ENCODE measurements around the gene PHF3. TPM values are rescaled to one million over a fixed set of nuclear protein-coding genes. Genes with fewer than 3 reads are reported as not detected.

Gene PHF3
- total RNA-seq, 1 donor from 2014 or later = 33.4 TPM

DNA sequence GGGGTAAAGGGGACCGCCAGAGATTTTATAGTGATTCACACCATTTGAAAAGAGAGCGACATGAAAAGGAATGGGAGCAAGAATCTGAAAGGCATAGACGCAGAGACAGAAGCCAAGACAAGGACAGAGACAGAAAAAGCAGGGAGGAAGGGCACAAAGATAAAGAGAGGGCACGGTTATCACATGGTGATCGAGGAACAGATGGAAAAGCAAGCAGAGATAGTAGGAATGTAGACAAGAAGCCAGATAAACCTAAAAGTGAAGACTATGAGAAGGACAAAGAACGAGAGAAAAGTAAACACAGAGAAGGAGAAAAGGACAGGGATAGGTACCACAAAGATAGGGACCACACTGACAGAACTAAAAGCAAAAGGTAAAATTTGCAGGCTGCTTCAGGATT is 77.7 kb downstream of the PHF3 start:
- no peak overlapping the region for H3K9ac ChIP-seq (ENCODE audit: low read length)
- TF ChIP-seq EZH2 (IDR thresholded peaks at IDR 0.05; ENCODE audit: insufficient read depth, low read length) = no peak
- TF ChIP-seq, protein P1, sequence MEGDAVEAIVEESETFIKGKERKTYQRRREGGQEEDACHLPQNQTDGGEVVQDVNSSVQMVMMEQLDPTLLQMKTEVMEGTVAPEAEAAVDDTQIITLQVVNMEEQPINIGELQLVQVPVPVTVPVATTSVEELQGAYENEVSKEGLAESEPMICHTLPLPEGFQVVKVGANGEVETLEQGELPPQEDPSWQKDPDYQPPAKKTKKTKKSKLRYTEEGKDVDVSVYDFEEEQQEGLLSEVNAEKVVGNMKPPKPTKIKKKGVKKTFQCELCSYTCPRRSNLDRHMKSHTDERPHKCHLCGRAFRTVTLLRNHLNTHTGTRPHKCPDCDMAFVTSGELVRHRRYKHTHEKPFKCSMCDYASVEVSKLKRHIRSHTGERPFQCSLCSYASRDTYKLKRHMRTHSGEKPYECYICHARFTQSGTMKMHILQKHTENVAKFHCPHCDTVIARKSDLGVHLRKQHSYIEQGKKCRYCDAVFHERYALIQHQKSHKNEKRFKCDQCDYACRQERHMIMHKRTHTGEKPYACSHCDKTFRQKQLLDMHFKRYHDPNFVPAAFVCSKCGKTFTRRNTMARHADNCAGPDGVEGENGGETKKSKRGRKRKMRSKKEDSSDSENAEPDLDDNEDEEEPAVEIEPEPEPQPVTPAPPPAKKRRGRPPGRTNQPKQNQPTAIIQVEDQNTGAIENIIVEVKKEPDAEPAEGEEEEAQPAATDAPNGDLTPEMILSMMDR (IDR thresholded peaks at IDR 0.05; ENCODE audit: insufficient read depth, low read depth, low read length) = no peak
- no peak for DNase-seq (ENCODE audit: low read depth)
- H3K27ac ChIP-seq (ENCODE audit: low read depth, low read length) = no peak overlapping the region
- no peak for FAIRE-seq
- no peaks in the 10 kb centered on the region for H3K79me2 ChIP-seq (ENCODE audit: insufficient read depth, low read length)
- Mint-ChIP-seq H3K4me1 (ENCODE audit: low read depth, unreplicated experiment) (no peaks in the 10 kb centered on the region), H3K9me3 (ENCODE audit: unreplicated experiment) (no peaks in the 10 kb centered on the region), H3K4me3 (ENCODE audit: unreplicated experiment) (no peak overlapping the region), H3K36me3 (ENCODE audit: low read depth, unreplicated experiment) (peaks cover 9% of the 10 kb centered on the region), H3K27me3 (ENCODE audit: low read depth, unreplicated experiment) (no peaks in the 10 kb centered on the region), H3K27ac (ENCODE audit: unreplicated experiment) (no peak overlapping the region)
- no peaks in the 10 kb centered on the region for H3K9me3 ChIP-seq (ENCODE audit: insufficient read depth, low read depth, low read length)
- peaks cover 37% of the 10 kb centered on the region for H3K36me3 ChIP-seq (ENCODE audit: insufficient read depth, low read length)
- H3K4me3 ChIP-seq (ENCODE audit: insufficient read depth, low read depth, low read length) = no peak overlapping the region
- no peaks in the 10 kb centered on the region for H3K4me1 ChIP-seq (ENCODE audit: insufficient read depth, low read length)
- H3K4me2 ChIP-seq (ENCODE audit: low read length) = no peak overlapping the region
- no peaks in the 10 kb centered on the region for H4K20me1 ChIP-seq (ENCODE audit: insufficient read depth, low read length)
- H3K27me3 ChIP-seq (ENCODE audit: insufficient read depth, low read length) = no peaks in the 10 kb centered on the region
- H2AFZ ChIP-seq (ENCODE audit: low read depth, low read length) = no peak overlapping the region

- no peak overlapping the region for H3K4me3 ChIP-seq (ENCODE audit: insufficient read depth, low read depth, low read length)
- peaks cover 9% of the 10 kb centered on the region for H3K36me3 Mint-ChIP-seq (ENCODE audit: low read depth, unreplicated experiment)
- H3K4me3 Mint-ChIP-seq (ENCODE audit: unreplicated experiment) = no peak overlapping the region
- H3K79me2 ChIP-seq (ENCODE audit: insufficient read depth, low read length) = no peaks in the 10 kb centered on the region
- no peaks in the 10 kb centered on the region for H4K20me1 ChIP-seq (ENCODE audit: insufficient read depth, low read length)
- no peak overlapping the region for H2AFZ ChIP-seq (ENCODE audit: low read depth, low read length)
- no peak overlapping the region for H3K4me2 ChIP-seq (ENCODE audit: low read length)
- peaks cover 34% of the 10 kb centered on the region for H3K36me3 ChIP-seq (ENCODE audit: insufficient read depth, low read length)
- H3K27ac Mint-ChIP-seq (ENCODE audit: unreplicated experiment) = no peak overlapping the region
- no peaks in the 10 kb centered on the region for H3K4me1 ChIP-seq (ENCODE audit: insufficient read depth, low read length)
- H3K9ac ChIP-seq (ENCODE audit: low read length) = no peak overlapping the region
- TF ChIP-seq, protein P1 (IDR thresholded peaks at IDR 0.05; ENCODE audit: insufficient read depth, low read depth, low read length) = no peak
- TF ChIP-seq EZH2 (IDR thresholded peaks at IDR 0.05; ENCODE audit: insufficient read depth, low read length) = no peak
- no peaks in the 10 kb centered on the region for H3K27me3 ChIP-seq (ENCODE audit: insufficient read depth, low read length)
- H3K9me3 Mint-ChIP-seq (ENCODE audit: unreplicated experiment) = no peaks in the 10 kb centered on the region
- H3K4me1 Mint-ChIP-seq (ENCODE audit: low read depth, unreplicated experiment) = no peaks in the 10 kb centered on the region
- H3K9me3 ChIP-seq (ENCODE audit: insufficient read depth, low read depth, low read length) = no peaks in the 10 kb centered on the region
- DNase-seq (ENCODE audit: low read depth) = no peak
- no peak for FAIRE-seq
- H3K27ac ChIP-seq (ENCODE audit: low read depth, low read length) = no peak overlapping the region
- H3K27me3 Mint-ChIP-seq (ENCODE audit: low read depth, unreplicated experiment) = no peaks in the 10 kb centered on the region
Measured at GRCh38 chr6:63714091-63714490, 78.5 kb downstream of the PHF3 start.

GRCh38 chr6:63716169-63716568 is 80.6 kb downstream of the PHF3 start:
- DNase-seq (ENCODE audit: low read depth) (no peak), FAIRE-seq (no peak)
- H3K9me3 ChIP-seq (ENCODE audit: insufficient read depth, low read depth, low read length) = no peaks in the 10 kb centered on the region
- H3K36me3 Mint-ChIP-seq (ENCODE audit: low read depth, unreplicated experiment) = peaks cover 7% of the 10 kb centered on the region
- H3K9me3 Mint-ChIP-seq (ENCODE audit: unreplicated experiment) = no peaks in the 10 kb centered on the region
- H3K9ac ChIP-seq (ENCODE audit: low read length) = no peak overlapping the region
- TF ChIP-seq, protein P1 (IDR thresholded peaks at IDR 0.05; ENCODE audit: insufficient read depth, low read depth, low read length) = no peak
- no peak for TF ChIP-seq EZH2 (IDR thresholded peaks at IDR 0.05; ENCODE audit: insufficient read depth, low read length)
- H3K4me3 Mint-ChIP-seq (ENCODE audit: unreplicated experiment) = no peak overlapping the region
- no peaks in the 10 kb centered on the region for H3K4me1 Mint-ChIP-seq (ENCODE audit: low read depth, unreplicated experiment)
- no peak overlapping the region for H2AFZ ChIP-seq (ENCODE audit: low read depth, low read length)
- H3K4me2 ChIP-seq (ENCODE audit: low read length) = no peak overlapping the region
- H3K36me3 ChIP-seq (ENCODE audit: insufficient read depth, low read length) = peaks cover 23% of the 10 kb centered on the region
- H3K27me3 ChIP-seq (ENCODE audit: insufficient read depth, low read length) = no peaks in the 10 kb centered on the region
- no peak overlapping the region for H3K4me3 ChIP-seq (ENCODE audit: insufficient read depth, low read depth, low read length)
- no peaks in the 10 kb centered on the region for H3K4me1 ChIP-seq (ENCODE audit: insufficient read depth, low read length)
- no peak overlapping the region for H3K27ac ChIP-seq (ENCODE audit: low read depth, low read length)
- H3K79me2 ChIP-seq (ENCODE audit: insufficient read depth, low read length) = no peaks in the 10 kb centered on the region
- H3K27me3 Mint-ChIP-seq (ENCODE audit: low read depth, unreplicated experiment) = no peaks in the 10 kb centered on the region
- no peaks in the 10 kb centered on the region for H4K20me1 ChIP-seq (ENCODE audit: insufficient read depth, low read length)
- no peak overlapping the region for H3K27ac Mint-ChIP-seq (ENCODE audit: unreplicated experiment)

Data from astrocyte (in vitro differentiated cells and primary cell).